Urothelium cell line (cell line): ENCODE measurements around the gene FOXO6.
"Not testable (repeated sequence)": the region's sequence is repeated elsewhere in the genome, so short reads cannot be mapped to it uniquely, and the experiment has no call there.

Experiments
- DNase-seq: peaks from one replicate; pipeline ENCODE4 v3.0.0; 2011; ENCODE audit warnings: low spot score, mixed read lengths
- FAIRE-seq: peaks from 2 replicates; lab custom pipeline; 2011; peaks lifted over from hg19 to GRCh38; lab: Jason Lieb, UNC

FOXO6 gene

DNA sequence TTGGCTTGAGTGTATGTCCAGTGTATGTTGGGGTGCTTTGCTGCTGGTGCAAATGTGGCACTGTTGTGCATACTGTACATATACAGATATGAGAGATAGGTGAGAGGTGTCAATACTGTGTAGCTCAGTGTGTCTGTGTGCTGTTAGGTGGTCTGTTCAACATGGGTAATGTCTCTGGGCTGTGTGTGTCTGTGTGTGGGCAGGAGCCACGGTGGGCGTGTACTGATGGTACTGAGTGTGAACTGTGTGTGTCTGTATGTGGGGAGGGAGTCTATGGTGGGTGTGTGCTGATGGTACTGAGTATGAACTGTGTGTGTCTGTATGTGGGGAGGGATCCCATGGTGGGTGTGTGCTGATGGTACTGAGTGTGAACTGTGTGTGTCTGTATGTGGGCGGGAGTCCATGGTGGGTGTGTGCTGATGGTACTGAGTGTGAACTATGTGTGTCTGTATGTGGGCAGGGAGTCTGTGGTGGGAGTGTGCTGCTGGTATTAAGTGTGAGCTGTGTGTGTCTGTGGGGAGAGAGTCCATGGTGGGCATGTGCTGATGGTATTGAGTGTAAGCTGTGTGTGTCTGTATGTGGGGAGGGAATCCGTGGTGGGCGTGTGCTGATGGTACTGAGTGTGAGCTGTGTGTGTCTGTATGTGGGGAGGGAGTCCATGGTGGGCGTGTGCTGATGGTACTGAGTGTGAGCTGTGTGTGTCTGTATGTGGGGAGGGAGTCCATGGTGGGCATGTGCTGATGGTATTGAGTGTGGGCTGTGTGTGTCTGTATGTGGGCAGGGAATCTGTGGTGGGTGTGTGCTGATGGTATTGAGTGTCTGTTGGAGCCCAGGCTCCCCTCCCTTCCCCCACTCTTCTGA is 32.2 kb upstream of the FOXO6 start:
- FAIRE-seq (peak; percentile 99), DNase-seq (no peak)

DNA sequence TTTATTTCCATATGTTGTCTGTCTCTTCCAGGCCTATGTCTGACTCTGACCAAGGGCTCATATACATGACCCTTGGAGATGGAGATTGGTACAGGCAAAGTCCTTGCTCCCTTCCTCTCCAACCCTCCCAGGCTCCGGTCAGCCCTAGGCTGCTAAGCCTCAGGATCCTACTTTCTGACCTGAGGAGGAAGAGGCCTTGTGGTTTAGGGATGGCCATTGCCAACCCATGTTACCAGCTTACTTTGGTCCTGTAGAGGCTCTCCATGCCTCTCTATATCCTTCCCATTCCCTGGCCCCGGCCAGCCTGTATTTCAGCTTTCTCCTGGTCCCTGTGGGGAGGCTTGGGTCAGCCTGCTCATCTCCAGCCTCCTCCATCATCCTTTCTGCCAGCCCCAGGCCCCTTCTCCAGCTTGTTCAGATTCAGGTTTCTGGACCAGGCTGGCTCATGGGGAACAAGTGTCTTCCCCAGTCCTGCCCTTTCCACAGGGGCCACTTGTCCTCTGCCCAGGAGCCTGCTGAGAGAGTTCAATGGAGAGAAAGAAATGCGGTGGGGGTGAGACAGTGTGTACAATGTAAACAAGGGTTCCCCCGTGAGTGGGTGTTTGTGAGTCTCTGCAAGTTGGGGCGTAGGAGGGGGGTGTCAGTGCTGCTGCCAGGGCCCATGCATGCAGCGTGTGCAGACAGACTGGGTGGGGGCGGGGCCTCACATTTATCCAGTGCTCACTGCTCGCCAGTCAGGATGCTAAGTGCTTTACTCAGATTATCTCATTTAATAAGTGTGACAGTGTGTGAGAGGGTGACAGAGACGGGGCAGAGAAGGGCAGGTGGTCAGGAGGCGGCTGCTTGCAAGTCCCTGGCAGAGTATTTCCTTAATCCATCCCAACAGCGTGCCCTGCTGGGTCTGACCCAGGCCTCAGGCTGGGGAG is 31.3 kb upstream of the FOXO6 start:
- FAIRE-seq, result no peak

DNA sequence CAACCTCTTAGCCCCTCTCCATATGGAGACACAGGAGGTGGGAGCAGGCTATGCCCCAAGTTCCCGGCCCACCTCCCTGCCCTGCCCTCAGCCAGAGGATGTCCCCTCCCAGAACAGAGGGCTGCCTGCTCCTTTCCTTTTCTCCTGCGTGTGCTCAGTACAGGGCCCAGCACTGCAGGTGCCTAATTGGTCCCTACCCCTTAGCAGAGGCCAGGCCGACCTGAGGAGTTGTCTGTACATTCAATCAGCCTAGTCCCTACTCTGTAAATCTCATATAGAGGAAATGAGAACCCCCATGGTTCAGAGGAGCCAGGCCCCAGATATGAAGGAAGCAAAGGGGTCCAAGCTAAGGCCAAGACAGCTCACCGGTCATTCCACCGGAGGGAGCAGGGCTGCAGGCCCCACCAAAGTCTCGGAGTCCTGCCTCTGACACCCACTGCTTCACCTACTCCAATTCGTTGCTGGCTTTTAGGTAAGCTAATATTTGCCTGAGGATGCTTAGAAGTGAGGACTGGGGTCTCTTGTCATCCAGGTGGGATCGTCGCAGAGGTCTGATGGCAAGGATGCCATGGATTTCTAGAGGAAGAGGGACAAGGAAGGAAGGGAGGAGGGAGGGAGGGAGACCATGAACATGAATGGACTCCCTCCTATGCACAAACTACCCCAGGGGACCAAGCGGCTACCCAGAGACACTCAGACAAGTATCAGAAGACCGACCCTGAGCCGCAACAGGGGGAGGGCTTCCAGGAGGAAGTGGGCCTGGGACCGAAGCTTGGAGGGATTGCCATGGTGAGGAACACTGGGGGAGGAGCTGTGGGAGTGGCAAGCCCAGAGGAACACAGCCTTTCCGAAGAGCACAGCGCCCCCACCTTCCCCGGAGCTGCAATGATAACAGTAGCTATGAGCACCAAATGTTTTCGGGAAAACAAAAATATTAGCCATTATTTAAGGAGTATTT is 30.4 kb upstream of the FOXO6 start:
- DNase-seq, result no peak
- FAIRE-seq, result no peak

More for the DNA sequence above, 31.3 kb upstream of the FOXO6 start:
- DNase-seq, result no peak

DNA sequence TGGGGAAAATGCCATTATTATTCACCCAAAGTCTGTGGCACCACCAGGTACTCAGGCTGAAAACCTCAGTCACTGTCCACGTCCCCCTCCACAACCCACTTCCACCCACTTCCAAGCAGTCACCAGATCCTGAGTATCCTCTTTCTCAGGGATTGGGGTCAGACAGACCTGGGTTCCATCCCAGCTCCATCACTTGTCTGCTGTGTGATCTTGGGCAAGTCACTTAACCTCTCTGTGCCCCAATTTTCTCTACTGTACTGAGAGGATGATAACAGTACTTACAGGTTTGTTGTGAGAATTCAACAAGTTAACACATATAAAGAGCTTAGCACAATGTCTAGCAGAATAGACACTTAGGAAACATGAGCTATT is 29.7 kb upstream of the FOXO6 start:
- no peak for FAIRE-seq
- no peak for DNase-seq

DNA sequence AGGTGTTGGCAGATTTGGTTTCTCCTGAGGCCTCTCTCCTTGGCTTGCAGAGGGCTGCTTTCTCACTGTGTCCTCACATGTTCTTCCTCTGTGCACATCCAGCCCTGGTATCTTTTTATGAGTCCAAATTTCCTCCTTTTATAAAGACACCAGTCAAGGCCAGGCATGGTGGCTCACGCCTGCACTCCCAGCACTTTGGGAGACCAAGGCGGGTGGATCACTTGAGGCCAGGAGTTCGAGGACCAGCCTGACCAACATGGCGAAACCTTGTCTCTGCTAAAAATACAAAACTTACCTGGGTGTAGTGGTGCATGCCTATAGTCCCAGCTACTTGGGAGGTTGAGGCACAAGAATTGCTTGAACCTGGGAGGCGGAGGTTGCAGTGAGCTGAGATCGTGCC is 29.1 kb upstream of the FOXO6 start:
- not testable (repeated sequence) for DNase-seq, FAIRE-seq

DNA sequence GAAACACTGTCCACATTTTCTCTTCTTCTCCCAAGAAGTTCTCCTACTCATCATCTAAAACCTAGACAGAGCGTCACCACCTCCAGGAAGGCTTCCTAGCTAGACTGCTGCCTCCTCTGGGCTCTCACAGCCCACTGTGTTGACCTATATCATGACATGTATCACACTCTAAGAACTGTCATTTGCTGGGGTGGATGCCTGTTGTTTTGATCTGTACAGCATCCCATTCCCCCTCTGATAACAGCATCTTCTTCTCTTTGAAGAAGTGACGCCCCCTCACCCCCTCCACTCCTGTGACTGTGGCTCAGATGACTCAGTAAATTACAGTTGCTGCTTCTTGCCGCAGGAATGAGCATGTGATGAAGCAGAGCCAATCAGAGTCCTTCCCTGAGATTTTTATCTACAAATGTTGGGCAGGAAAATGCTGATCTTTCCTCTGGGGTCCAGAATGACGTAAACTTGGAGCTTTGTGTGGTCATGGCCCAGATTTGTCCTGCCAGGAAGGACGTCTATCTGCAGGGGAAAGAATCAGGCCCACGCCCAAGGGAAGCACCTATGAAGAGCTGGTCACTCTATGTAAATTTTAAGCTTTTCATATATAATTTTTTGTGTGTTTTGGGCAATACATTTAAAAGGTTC is 28.0 kb upstream of the FOXO6 start:
- FAIRE-seq (peak; percentile 9), DNase-seq (peak; percentile 56)

DNA sequence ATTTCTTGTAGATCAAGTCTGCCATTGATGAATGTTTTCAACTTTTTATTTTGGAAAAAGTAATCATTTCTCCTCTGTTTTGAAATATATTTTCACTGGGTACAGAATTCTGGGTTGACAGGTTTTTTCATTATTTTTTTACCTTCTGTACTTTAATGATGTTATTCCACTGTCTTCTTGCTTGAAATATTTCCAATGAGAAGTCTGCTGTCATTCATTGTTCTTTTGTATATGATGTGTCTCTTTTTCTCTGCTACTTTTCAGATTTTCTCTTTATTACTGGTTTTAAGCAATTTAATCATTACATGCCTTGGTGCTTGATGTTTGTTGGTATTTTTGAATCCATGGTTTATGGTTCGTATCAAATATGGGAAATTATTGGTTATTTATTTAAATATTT is 22.4 kb upstream of the FOXO6 start:
- DNase-seq (no peak), FAIRE-seq (no peak)

DNA sequence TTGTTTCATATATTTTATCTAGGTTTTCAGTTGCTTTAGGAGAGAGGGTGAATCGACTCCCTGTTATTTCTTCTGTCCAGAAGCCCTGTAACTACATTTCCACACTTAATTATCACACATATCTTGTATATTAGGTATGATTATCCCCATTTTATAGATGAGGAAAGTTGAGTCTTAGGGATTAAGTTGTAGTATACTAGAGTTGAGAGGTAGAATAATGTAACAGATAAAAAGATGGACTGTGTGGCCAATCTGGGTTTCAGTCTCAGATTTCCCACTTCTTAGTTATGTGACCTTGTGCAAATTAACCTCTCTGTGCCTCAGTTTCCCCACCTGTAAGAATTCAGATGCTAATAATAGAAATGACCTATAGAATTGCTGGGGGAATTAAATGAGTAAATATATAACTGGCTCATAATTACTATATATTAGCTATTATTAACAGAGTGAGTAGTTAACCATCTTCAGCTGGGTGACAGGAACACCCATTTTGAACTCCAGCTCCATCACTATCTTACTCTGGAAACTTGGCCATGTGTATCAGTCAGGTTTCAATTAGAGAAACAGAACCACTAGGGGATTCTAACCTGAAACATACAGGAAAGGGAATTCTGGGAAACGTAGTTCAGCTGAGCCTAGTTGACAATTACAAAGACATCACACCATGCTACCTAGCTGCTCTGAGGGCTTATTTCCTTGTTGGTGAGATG is 20.4 kb upstream of the FOXO6 start:
- no peak for DNase-seq
- no peak for FAIRE-seq

DNA sequence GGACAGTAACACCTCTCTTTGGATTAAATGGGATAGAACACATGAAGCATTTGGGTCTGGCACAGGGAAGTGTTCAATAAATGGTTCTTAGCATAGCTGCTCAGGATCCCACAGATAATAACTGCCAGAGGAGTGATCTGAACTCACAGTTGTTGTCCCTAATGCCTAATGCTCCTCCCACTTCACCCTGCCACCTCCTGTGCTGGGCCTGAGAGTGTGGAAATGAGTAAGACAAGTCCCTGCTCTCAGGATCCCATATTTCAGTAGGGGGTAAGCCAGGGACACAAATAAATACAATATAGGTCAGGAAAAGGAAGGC is 19.9 kb upstream of the FOXO6 start:
- FAIRE-seq, result no peak
- no peak for DNase-seq

DNA sequence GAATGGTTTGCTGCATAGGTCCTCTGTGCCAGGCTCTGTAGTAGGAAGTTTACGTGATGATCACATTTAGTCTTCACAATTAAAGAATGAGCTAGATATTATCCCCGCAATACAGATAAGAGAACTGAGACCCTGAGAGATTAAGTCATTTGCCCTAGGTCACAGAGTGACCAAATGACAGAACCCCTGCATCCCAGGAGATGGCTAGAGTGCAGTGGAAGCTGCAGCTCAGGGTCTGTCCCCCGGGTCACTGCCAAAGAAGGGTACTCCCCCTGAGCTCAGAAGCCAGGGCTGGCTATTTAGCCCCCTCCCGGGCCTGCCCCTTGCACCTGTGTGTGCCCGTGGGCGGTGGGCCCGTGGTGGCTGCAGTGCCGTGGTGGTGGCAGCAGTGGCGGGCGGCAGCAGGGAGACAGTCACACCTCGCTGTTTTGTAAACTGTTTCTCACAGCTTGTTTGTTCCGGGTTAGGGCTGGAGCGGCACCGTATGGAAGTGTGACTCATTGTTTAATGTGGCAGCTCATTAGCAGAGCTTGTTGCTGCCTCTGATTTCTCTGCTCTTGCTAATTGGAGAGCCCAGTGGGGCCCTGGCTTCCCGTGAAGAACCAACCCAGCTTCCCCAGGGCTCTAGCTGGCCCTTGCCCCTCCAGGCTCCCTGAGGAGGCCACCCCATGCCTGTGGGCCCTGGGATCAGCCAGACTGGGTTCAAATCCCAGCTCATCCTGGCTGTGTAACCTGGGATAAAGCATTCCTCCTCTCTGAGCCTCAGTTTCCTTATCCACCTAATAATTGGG is 19.3 kb upstream of the FOXO6 start:
- no peak for DNase-seq
- peak; percentile 72 for FAIRE-seq

DNA sequence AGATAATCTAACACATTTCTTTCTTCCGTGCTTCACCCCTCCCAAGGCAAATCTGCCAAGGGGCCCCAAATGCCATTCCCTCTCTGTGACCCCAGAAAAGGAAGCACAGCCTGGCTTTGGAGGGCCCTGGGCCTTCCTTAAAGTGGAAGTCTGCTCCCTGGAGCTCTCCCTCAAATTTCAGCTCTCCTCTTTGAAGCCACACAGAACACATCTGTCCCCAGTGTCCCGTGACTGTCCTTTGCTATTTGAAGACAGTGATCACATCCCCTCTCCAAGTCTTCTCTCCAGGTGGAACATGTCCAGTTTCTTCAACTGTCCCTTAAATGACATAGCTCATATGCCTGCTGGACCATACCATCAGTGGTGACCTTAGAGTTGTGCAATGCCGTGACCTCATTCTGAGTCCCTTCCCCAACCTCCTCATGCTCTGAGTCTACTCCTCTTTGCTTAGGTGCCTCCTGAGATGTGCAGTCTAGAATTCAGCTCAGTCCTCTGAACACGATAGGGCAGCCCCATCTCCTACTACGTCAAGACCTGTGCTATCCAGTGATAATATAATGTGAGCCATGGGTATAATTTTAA is 18.4 kb upstream of the FOXO6 start:
- no peak for DNase-seq
- no peak for FAIRE-seq

DNA sequence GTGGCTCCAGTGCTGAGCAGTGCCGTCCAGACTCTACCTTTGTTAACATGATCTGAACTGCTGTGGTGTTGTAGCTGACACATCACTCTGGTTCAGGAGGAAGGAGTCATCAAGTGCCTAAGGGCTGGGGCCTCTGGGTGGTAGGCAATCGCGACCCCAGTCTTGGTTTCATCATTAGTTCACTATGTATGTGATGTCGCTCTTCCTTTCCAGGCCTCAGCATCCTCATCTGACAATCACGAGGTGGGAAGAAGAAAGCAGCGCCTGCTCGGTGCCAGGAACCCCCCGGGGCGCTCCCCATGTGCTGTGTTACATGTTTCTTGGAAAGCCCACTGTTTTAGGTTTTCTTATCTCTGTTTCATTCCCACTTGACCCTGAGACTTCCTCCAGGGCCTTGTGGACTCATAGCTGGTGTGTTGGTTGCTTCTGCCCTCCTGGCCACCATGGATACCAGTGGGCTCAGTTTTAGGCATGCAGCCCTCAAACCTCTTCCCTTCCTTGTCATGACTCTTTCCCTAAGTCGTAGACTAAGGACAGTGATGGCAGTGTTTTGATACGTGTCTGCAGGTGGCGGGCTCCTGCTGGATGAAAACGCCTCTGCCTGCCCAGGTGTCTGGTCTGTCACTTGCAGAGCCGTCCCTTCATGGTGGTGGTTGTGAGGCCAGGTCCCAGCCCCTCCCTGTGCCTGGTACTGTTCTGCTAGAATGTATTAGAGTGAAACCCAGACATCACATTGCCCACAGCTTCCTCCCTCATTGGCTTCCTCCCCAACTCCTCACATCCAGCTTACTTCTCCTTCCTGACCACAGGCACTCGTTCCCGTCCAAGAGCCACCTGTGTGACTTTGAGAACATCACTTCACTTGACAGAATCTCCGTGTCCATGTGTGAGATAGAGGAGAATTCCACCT is 17.2 kb upstream of the FOXO6 start:
- no peak for DNase-seq
- FAIRE-seq, result no peak

DNA sequence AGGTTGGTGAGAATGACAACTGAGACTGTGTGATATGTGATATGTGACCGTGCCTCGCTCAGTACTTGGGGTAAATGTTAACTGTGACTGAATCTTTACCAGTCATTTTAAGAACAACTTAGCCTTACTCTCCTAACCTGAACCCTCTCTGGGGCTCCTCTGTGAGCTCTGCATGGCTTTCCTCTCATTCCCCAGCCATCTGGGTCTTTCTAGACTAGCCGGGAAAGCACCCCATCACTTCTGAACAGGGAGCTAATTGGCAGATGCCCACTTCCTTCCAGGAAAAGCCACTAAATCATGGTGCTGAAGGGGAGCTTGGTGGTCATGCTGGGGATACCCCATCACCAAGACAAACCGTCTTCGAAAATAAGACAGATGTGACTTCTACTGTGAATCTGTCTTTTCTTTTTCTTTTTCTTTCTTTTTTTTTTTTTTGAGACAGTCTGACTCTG is 16.5 kb upstream of the FOXO6 start:
- DNase-seq (no peak), FAIRE-seq (no peak)

DNA sequence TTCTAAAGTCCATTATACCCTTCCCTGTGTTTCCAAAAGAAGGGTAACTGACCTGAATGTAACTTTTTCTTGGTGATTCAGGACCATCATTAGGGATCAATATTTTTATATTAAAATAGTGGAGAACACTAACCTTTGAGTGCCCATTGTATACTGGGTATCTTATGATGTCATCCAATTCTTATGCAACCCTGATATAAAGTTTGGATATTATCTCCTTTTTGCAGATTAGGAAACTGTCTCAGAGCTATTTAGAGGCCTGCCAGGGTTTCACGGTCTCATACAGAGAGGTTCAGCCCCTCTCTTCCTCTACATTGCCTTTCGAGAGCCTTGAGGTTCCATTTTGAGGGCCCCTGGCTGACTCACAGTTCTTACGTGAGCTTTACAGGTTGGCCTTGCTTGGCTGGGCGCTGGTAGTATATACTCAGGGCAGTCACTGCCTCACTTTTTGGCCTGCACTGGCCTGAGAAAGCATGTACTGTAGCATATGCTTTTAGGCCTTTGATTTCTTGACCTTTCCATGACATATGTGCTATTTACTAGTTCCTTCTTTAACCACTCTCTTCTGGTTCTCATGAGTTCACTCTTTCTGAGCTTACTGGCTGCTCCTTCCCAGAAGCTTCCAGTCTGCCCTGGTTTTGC is 15.7 kb upstream of the FOXO6 start:
- FAIRE-seq, result no peak
- no peak for DNase-seq

DNA sequence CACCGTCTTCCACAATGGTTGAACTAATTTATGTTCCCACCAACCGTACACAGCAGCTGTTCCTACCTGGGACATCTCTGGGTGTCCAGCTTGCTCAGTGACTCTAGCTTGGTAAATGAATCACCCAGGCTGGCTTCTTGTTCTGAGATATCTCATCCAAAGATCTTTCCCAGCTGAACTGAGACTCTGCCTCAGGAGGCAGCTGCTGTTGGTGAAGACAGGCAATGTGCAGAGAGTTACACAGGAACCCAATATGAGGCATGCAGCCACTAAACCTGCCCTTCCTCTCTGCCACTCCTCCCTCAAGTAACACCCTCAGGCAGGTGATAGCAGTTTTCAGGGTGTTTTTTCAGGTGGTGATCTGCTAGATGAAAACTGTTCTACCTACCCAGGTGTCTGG is 14.0 kb upstream of the FOXO6 start:
- DNase-seq (no peak), FAIRE-seq (no peak)

DNA sequence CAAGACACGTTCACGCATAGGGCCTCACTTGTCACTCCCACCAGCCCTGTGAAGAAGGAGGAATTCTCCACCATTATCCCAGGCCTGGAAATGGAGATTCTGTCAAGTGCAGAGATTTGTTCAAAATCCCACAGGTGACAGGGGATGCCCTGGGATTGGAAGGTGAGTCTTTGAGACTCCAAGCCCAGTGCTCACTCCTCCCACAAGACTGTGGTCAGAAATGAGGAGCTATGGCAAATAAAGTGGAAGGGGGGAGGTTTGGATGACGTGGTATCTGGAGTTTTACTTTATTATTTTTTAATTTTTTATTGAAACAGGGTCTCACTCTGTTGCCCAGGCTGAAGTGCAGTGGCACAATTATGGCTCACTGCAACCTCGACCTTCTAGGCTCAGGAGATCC is 12.8 kb upstream of the FOXO6 start:
- DNase-seq, result no peak
- FAIRE-seq, result no peak
